ENCODE results near the gene PRKCE.
"Not testable (repeated sequence)": the region's sequence is repeated elsewhere in the genome, so short reads cannot be mapped to it uniquely, and the experiment has no call there.

PRKCE gene

DNA sequence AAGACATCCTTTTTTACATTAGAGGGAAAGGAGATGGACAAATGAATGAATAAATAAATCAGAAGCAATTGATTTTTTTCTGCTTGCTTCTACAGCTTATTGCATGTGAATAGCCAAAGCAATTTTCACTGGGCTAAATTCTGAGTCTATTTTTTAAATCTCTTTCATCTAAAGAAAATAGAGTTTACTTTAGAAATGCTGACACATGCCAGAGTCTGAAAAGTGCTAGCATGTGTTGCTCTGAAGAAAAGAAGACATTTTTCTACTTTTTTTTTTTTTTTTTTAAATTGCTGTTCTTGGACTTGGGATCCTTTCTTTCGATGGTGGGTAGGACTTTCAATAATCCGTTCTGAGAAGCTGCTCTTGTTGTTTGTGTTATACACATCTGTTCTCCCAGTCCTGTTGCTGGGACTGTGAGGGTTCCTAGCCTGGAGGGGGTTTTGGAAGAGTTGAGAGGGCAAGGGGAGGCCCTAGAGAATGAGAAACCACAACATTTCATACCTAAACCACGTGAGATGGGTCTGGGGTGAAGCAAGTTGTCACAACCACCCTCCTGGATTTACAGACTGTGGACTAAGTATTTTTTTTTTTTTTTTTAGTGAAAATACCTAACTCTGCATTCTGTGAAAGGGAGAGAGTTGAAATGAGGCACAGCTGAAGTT is 193.5 kb downstream of the PRKCE start:
- DNase-seq = no peak

DNA sequence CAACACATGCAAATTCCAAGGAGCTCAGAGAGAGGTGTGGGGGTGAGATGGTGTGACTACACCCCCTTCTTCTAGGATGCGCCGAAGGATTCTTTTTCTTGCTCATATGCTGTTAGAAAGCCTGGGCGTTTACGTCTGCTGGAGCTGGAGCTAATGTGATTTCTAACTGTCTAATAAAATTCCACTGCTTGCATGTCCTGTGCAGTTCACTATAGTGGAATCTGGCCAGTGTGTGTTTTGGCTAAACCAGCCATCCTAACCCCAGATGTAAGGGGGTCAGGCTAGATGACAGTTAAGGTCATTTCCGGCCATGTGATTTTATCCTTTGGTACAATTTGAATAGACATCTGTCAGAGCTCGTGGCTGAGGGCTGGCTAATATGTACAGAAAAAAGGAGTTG is 194.1 kb downstream of the PRKCE start:
- no peak for DNase-seq

DNA sequence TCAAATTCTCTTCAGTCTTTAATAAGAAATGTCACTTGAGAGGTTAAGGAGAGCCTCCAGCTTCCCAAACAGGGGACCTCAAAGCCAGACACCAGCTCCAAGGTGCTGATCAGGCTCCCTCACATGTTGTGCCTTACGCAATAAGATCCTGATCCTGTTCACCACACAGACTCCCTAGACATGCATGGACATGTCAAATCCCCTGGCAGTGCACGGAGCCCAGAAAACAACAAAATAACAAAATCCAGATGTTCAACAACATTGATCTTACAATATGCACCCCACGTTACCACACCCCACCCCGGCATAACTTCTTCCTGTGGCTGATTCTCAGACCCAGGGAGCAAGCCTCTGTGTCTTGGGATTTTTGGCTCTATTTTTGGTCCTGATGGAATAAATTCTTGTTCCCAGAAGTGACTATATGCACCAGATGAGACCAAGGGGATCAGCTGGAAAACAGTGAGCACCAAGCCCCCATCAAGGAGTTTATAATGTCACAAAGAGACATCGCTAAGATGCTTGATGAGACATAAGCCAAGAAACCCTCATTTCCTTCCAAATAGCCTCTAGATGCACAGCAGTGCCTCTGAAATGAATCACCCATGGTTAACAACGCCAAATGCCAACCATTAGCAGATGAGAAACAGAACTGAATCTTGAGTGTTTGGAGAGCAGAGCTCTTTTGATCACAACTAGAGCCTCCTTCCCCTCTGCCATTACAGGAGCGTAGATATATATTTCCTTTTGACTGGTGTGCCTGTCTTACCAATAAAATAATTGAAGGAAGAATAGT is 198.2 kb downstream of the PRKCE start:
- no peak for DNase-seq

DNA sequence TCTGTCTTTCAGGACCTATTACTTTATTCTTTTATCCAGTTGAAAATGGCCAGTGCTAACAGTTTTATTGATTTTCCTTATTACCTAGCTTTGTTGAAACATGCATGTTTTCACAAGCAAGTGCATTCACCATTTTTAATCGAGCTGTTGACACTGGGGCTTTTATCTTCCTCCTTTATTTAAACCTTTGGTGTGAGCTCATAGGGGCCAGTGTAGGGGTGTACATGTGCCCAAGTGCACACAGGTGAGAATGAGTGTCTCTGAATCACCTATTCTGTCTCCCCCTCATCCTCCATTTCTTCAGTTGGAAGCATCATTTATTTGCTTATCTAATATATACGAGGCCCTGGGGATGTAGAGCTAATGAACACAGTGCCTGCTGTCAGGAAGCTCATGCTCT is 199.1 kb downstream of the PRKCE start:
- no peak for DNase-seq

DNA sequence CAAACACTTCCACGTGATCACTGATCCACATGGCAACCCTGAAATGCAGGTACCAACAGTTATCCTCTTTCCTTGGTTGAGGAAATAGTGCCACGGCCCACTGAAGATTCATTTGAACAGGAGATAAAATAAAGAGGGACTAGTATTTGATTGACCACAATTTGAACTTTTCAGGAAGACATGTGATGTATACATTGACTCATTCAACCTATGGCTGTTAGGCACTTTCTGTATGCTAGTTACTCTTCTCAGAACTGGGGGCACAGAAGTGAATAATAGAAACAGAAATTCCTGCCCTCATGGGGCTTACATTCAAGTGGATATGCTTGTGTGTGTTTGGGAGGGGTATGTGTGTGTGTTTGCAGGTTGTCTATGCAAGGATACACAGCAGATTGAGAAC is 199.6 kb downstream of the PRKCE start:
- DNase-seq = no peak

DNA sequence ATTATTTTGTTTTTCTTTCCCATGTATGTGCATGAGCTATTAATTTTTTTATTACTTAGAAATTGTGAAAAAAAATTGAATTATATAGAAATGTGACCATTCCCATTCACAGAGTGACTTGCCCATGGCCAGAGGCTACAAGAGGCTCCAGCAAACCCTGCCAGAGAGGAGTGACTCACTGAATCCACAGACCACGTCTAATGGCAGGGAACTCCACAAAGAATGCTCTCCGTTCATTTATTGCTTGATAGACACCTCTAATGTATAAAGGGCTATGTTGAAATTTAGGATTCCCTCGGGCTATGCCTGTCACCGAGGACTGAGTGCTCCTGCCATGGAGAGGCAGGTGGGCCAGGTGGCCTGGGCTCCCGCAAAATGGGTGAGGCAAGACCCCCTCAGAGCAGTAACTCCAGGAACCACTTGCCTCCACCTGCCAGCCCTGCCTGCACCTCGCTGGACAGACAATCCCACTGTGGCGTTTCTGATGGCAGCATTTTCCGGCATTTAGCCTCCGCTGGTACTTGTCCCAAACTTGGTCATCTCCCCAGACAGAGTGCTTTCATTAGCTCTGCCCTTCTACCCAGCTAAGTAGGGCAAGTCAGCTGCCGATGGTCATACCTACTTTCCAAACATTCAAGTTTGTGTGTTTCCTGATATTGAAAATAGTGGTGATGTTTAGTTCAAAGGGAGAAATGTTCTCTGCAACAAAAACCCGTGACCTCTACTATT is 200.3 kb downstream of the PRKCE start:
- DNase-seq = no peak

DNA sequence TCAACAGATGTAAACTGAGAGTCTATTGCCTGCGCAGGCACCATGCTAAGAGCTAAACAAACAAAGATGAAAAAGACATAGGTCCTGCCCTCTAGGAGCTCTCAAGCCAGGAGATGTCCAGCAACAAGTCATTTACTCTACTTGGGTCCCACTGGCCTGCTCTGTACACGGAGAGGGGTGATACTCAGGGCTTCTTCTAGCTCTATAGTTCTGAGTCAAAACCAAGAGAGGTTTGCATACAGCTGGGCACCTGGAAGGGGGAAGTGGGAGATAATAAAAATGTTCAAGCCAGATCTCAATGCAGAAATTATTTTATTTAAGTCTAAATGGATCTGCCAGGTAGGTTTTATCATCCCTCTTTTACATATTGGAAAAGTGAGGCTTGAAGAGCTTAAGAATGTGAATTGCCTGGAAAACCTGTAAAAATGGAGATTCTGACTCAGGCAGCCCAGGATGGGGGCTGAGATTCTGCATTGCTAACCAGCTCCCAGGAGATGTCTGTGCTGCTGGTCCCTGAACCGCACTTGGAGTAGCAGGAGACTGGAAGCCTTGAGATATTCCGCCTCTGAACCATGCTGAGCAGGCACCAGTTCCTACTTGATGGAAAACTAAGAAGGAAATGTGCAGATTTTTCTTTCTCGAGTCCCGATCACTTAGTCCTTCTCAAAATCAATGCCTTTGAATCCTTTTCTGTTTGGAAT is 201.1 kb downstream of the PRKCE start:
- no peak for DNase-seq

DNA sequence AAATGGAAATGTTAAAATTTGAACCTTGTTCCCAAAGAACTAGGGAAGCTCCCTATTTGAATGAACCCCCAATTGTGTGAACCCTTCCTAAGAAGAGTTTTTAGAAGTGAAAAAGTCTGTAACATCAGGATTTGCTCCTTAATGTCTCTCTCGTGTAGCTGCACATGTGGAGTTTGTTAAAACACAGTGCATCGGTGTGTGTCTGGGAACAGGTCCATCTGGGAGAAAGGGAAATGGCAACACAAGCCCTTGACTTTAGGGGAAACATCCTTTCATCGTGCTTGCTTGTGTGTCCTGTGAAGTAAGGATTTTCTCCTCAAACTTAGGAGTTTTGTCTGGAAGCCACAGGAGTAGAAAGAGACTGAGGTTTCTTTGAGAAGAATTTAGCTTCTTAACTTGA is 203.9 kb downstream of the PRKCE start:
- no peak for DNase-seq

DNA sequence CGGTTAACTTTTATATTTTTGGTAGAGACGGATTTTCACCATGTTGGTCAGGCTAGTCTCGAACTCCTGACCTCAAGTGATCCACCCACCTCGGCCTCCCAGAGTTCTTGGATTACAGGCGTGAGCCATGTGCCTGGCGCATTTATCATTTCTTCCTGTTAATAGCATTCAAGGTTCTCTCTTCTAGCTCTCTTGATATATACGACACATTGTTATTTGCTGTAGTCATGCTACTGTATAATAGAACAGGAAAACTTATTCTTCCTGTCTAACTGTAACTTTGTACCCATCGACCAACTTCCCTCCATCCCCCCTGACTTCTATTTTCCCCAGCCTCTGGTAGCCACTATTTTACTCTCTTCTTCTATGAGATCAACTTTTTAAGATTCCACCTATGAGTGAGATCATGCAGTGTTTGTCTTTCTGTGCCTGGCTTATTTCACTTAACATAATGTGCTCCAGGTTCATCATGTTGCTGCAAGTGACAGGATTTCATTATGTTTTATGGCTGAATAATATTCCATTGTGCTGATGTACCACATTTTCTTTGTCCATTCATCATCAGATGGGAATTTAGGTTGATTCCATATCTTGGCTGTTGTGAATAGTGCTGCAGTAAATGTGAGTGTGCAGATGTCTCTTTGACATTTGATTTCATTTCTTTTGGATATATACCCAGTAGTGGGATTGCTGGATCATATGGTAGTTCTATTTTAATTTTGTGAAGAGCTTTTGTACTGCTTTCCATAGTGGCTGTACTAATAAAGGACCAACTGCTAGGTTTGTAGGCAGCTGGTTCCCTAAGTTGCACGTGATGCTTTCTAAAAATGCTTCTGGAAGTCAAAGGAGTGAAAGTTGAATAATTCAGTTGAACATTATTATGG is 205.2 kb downstream of the PRKCE start:
- DNase-seq = no peak

DNA sequence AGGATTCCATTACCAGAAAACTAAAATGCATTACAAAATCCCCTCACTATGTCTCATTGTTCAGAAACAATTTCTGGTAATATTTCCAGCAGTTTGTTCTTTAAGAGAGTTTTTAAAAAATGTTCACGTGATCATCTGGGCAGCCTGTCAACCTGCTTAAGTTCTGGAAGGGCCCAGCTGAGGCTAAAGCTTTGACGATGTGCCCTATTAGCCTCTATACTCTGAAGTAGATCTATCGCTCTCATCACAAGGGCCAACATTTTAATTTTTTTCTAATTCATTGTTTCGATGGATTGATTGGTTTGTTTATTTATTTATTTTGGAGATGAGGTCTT is 205.8 kb downstream of the PRKCE start:
- DNase-seq = no peak

DNA sequence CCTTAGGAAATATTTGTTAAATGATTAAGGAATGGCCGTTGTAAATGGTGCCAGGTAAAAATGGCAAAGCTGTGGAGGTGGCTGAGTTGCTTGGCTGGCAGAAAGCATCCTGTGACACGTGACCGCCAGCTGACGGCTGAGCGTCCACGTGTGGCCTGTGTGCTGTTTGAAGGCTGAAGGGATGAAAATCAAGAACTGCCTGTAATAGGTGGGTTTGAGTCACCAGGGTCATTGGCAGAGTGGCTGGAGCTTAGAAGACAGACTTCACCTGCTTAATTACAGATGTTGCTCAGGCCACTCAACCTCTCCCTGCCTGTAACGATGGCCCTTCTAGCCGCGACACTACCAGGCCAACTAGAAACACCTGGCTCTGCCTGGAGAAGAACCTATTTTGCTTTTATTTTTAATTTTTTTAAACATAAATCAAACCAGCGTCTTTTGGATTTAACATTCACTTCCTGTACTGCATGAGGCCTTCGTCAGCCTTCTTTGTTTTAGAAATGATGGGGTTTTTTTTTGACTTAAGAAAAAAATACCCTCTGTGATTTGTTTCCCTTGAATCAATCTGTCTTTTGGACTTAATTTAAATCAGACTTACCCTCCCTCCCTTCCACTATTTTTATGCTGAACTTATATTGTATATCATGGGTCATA is 206.5 kb downstream of the PRKCE start:
- no peak for DNase-seq

DNA sequence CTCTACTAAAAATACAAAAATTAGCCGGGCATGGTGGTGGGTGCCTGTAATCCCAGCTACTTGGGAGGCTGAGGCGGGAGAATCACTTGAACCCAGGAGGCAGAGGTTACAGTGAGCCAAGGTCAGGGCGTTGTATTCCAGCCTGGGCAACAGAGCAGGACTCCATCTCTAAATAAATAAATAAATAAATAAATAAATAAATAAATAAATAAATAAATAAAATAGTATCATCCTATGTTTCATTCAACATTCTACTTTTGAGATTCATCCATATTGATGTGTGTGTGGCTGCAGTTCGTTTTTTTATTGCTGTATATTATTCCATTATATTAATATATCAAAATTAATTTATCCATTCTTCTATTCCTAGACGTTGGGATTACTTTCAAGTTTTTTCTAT is 207.4 kb downstream of the PRKCE start:
- DNase-seq = not testable (repeated sequence)

DNA sequence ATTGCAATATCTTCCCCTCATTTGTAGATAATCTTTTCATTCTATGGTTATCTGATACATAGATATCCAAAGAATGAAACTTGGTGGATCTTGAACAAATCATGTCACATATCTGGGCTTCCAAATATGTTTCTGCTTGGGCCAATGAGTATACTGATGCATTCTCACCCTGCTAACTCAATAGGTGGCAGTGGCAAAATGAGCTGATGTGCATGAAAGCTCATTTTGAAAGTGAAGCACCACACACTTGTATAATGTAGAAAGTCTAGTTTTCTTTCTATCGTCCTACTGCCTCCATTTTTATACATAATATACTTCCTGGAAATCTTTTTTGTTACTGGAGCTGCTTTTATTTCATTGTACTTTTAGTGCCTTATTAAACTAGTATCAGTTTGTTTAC is 208.2 kb downstream of the PRKCE start:
- DNase-seq = no peak

DNA sequence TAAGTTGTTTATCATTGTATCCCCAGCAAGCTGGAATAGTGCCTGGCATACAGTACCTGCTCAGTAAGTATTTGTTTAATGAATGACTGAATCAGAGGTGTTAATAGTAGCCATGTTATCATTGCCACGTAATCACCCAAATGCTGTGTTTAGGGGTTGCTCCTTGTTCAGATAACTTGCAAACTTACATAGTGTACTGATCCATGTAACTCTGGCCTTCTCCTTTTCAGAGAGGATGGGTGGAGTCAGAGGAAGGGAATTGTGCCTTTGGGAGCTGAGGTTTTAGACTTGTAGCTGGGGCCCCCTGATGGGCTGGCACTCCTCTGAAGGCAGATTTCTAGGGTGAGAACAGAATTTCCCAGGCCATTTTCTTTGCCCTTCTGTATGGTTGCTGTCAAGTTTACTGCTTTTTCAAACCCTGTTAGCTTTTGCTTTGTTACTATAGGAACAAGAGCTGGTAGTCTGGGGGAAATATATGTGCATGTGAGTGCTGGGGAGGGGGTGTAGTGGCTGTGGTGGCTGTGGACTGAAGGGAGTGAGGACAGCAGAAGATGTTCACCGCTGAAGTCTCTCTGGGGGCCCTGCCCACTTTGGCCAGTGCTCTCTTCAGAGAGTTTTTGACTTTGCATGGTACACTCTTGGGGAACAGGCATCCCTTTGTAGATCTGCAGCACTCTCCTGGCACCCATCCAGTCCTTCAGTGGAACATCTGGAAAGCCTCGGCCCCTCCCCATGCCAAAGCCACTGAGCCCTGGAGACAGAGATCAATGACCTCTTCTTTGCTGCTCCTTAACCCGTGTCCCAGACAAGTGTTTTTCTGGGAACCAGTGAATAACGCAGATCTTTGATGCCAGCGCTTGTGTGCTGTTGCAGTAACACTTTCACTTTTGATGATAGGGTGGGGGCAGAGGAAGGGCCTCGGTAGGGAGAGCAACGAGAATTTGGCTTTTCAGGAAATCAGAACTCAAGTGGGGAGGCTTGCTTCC is 209.0 kb downstream of the PRKCE start:
- peak; percentile 19 for DNase-seq

DNA sequence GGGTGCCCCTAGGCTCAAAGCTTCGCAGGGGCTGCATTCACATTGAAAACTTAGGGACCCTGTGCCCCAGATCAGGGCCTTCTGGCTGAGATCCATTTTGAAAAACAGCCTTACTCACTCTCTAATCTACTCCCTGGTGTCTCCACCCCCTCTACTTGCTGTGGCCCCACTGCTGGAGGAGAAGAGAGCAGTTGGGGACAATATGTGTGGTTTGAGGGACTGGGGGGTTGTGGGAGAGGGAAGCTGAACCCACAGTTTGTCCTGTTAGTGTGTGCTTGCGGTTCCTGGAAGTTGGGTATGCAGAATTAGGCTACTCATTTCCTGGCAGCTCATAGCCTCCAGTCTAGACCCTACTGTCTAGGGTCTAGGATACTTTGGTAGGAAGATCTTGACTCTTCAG is 211.4 kb downstream of the PRKCE start:
- DNase-seq = no peak

DNA sequence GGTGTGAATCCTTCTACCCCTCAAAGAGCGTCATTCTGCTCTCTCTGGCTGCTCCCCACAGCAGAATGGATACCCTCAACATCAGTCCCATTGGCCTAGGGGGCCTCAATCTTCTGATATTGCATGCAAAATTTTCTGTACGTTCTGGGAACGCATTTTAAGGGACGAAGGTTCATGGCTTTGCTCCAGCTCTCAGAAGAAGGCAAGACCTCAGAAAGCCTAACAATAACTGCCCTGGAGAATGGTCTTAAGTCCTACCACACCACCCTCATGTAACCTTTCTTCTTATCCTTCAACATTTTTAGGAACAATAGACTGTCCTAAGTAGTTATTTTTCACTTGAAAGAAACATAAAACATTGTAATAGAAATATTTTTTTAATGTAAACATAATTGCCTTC is 212.6 kb downstream of the PRKCE start:
- no peak for DNase-seq

DNA sequence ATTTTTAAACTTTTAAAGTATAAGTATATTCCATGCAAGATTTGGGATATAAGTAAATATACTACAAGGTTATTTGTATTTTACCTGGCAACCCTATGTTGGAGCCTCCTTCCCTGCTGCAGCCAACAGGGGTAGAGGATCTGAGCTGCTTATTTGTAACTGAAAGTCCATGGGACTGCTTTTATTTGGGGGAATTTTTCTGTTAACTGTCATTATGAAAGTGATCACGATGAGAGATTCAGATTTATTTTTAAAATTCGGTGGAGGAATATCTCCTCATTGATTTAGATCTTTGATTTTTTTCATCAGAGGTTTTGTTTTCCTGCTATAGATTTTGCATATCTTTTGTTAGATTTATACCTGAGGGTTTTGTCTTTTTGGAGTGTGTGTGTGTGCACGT is 215.9 kb downstream of the PRKCE start:
- no peak for DNase-seq

DNA sequence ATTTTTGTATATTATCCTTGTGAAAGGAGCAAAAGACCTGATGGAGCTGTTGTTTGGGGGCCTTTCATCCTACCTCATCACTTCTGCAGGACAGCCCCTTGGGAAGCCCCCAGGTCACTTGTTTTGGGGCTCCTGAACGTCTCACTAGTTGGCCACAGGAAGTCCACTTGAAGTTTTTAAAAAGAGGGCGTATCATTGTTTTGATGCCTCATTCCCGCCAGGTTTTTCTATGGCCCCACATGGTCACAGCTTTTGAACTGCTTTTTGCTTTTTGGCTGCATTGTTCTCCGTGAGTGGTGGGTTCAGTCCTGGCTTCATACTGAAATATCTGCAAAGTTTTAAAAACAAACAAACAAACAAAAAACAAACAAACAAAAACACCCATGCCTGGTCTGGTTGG is 216.3 kb downstream of the PRKCE start:
- no peak for DNase-seq

DNA sequence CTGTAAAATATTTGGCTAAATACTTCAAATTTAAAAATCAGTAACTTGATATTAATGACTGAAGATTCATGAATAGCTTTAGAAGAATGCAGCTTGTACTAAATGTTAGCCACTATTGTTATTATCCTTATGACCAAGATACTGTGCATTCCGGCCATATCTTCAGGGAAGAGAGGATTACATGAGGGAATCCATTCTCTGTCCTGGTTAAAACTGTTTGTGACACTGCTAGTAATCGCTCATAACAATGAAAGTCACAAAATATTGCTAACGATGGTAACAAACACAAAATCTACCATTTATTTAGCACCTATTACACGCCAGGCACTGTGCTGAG is 217.7 kb downstream of the PRKCE start:
- no peak for DNase-seq

DNA sequence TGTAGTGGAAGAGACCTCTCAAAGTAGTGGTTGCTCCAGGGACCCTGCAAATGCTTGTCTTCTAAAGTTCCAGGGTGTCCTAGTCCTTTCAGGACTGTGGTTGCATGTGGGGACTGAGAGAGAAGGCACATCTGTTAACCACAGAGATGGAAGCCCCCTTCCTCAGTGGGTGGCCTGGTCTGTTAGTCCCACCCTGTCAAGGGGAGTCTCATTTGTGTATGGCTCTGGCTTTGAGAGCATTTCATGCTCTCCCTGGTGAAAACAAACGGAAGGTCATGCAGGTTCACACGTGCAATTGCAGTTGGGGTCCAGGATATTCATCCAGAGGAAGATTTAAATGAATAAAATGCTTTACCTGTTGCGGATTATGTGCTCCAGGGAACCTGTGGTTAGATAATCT is 219.6 kb downstream of the PRKCE start:
- no peak for DNase-seq

DNA sequence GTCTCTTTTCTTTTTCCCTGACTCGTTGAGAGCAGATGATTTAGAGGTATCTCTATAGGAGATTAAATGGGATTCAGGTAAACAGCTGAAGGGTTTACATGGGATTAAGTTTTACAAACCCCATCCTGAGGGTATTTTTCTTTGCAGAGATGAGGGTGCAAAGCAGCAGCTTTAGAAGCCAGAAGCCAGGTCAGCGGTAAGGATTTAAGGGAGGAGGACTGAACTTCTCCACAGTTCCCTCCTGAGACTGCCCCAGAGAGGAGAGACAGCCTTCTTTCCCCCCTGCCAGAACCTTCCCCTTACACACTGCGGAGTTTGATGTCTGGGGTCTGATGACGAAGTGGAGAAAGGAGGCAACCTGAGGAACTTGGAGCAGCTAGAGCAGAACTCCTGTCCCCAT is 220.1 kb downstream of the PRKCE start:
- no peak for DNase-seq
